NCI-H2171 treated with DMSO at 0.1 percent for 48 hours (cell line): Measurements from ENCODE around the gene HDAC8.
"Not testable (repeated sequence)": the region's sequence is repeated elsewhere in the genome, so short reads cannot be mapped to it uniquely, and the experiment has no call there.

Source experiments
- DNase-seq: peaks from one replicate; lab custom pipeline; 2025; lab: John Stamatoyannopoulos, UW

Gene HDAC8

DNA sequence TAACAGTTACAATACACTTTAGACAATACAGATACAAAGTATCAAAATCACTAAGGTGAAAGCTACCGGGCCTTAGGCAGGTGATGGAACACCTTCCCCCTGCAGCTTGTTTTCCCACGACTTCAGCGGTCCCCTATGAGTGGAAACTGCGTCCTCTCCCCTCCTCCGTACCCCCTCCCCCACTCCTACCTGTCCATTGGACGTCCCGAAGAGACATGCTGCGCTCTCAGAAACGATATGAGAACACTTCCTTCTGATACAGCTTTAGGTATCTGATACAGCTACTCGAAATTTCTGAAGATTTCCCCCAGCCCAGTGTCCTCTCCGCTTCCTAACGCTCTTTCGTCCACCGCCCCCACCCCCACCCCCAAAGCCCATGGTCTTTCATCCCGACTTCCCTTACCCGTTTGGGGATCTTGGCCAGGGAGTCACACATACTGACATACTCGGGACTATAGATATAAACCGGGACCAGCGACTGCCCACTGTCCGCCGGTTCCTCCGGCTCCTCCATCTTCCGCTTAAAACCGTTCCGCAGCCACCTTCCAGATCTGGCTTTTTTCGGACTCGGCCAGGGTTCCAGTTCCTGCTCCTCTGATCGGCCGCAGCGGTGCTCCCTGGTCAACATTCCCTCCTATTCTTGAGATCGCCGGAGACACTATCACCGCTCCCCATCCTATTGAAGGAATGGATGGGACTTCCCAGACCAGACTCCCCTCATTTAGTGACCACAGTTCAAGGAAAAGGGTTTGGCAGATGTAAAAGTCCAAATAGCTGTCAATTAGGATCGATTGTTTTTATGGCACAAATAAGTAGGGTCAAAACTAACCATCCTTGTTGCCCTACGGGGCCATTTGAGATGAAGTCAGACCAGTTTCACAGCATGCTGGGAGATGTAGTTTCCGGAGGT lies at the start of gene HDAC8:
Gene HDAC8 (minus strand): TSS at position 596 of the 910 bp plus-strand sequence. CDS start 82 bp downstream, at position 514.
- peak; percentile 83 for DNase-seq

DNA sequence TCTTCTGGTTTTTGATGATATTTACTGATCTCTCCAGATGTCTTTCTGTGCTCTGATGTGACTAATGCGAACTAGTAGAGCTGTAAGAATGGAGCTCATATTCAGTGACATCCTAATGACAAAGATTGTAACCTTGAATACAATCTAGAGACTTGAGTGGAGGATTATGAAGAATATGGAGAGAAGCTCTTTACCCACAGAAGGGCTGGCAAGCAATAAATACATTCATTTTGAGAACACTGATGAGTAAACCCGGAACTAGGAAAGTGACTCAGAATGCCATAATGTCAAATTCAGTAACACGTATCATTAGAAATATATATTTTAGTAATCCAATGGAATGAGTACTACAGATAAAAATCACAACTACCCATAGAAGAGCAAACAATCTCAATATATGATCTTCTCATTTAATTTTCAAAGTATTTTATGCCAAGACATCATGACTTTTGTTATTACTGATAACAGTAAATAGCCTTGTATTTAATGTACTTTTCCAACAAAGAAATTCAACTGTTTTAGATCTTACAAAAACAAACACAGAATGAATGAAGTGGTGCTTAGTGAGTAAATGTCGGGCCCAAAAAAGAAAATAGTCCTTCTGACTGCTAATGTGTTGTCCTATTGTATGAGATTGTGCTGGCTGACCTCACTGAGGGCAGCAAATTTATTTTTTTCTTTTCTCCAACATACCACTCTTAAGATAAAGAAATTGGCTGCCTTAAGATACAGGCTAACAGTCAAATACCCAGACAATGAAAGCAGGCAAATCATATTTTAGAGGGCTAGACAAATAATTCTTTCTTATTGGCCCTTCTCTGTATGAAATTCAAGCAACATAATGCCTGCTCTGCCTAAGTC lies 49.2 kb upstream of the HDAC8 start:
- no peak for DNase-seq

DNA sequence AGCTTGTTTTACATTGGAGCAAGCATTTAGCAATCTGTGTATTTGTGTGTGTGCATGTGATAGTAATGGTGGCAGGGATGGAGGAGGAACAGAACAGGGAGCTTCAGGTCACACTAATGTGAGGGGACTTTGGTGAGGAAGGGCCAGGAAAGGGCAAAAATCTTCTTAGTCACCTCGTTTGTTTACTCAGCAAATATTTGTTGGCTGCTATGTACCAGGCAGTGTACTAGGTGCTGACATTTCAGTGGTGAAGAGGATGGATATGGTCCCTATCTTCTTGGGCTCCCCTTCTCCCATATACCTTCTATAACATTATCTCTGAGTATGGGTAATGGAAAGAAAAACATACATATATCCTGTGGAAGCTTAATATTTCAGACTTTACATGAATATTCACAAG lies 48.5 kb upstream of the HDAC8 start:
- DNase-seq, result no peak

DNA sequence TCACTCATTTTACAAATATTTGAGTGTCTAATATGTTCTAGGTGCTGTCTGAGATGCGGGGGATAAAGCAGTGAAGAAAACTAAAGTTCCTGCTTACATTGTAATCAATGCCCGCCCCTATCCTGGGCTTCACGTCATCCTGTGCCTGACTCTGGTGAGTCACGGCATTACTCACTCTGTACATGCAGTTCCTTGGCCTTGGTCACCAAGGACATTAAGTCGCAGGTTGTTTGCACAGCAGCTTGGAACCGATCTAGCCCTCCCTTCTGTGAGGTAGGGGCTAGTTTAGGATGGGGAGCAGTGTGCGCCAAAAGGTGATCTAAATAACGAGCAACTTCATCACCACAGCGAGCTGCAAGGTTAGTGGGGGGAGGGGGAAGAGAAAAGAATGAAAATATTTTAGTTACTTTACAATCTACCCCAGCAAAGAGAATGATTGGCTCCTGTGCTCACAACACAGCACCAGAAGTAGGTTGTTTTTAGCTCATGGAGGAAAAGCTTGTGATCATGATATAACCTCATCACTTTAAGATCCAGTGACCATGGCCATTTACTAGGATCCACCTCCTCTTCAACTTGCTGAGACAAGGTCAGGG lies 48.0 kb upstream of the HDAC8 start:
- no peak for DNase-seq

DNA sequence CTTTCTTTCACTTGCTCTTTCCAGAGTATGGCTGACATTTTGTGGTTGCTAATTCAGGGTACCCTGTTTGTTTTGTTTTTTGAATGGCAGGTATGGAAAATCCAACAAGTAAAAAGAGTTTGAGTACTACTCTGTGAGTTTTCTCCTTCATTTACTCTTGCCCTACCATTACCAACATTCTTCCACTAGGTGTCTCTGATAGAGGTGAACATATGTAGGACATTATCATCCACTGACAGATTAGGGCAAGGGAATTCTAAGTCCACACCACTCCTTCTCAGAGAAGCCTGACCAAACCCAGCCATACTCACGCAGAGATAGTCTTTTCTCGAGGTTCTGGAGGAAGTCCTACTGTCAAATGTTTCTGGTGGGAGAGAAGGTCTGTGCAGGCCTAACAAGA lies 36.7 kb upstream of the HDAC8 start:
- no peak for DNase-seq

DNA sequence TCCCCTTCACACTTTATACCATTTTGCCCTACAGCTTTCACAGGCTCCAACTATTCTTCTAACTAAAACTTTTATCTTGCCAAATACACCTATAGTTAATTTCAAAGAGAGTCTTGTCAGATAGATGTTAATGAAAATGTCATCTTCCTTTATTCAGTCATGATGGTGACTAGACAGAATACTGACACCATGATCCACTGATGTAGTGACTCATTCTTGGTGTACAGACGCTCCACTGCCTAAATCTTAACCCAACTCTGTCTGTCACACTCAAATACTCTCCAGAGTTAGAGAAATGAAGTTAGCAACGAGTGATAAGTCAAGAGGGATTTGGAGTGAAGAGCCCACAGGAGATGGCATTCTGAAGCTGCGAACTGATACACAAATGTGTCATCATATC lies 32.1 kb upstream of the HDAC8 start:
- DNase-seq, result no peak

DNA sequence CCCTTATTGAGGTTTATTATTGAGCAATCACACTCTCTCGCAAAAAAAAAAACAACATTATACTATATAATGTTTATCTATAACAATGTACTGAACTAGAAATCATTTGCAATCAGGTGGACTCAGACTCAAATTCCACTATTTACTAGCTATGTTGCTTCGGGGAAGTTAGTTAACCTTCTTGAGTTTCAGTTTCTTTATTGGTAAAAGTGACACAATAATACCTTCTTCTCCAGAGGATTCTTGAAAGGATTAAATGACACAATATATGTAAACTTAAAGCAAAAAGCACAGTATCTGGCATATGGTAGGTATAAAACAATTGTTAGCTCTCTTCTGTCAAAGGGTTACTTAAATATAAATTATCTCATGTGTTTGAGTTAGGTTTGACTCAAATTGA lies 31.5 kb upstream of the HDAC8 start:
- no peak for DNase-seq

DNA sequence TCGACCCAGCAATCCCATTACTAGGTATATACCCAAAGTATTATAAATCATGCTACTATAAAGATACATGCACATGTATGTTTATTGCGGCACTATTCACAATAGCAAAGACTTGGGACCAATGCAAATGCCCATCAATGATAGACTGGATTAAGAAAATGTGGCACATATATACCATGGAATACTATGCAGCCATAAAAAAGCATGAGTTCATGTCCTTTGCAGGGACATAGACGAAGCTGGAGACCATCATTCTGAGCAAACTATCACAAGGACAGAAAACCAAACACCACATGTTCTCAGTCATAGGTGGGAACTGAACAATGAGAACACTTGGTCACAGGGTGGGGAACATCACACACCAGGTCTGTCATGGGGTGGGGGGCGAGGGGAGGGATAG lies 18.4 kb upstream of the HDAC8 start:
- not testable (repeated sequence) for DNase-seq

DNA sequence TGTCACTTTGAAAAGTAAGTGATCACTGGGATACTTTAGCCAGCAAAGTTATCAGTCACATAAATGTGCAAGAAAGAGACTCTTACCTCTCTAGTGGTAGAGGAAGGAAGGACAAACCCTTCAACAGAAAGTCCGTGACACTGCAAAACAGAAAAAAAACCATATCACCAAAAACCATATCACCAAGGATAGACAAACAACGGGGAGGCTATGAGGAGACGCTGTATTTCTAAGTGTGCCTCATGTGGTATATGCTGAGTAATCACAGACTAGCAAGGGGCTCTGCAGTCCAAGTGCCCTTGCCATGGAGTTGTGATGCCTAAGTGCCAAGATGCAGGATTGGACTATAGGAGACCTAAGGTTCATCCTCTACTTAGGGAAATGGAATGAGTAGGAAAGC lies 11.5 kb upstream of the HDAC8 start:
- no peak for DNase-seq

DNA sequence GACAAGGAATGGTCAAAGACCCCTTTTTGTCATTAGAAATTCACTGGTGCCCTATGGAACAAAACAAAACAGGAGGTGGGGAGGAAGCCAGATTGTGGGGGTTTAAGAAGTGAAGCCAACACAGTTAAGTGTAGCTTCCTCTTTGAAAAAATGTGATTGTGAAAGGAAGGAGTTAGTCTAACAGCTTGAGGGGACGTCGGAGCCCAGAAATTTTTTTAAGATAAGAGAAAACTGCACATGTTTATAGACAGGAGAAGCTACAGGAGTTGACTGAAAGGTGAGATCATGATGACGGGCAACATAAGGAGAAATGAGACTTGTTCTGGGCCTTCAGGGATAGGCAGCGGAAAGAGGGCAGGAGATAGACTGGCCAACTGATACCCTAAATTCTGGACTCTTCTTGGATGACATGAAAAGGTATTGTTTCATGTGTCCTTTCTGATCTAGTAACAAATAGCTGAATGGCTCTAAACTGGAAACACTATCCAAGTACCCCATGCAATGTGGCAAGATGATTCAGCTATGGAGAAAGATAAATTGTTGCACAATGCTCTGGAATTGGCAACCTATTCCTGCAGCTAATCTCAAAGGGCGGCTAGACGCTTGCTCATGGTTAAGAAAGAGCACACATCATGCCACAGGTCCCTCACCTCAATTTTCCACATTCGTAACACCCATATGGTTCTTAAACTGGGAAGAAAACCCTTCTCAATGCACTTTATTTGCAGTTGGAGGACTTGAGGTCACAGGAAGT lies 3.7 kb upstream of the HDAC8 start:
- DNase-seq, result no peak

DNA sequence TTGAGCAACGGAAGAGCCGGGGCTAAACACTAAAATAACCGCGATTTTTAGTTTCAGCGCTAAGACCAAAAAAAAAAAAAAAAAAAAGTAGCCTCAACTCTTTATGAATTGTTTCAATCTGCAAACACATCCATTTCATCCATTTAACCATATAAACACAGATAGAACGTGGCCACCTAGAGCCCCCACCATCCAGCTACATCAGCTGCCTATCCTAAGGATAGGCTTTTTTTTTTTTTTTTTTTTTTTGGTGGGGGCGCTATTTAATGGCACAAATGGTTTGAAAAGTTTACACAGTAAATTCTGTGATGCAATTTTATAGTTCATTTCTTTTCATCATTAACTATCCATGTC lies 492 bp upstream of the HDAC8 start:
- no peak for DNase-seq

DNA sequence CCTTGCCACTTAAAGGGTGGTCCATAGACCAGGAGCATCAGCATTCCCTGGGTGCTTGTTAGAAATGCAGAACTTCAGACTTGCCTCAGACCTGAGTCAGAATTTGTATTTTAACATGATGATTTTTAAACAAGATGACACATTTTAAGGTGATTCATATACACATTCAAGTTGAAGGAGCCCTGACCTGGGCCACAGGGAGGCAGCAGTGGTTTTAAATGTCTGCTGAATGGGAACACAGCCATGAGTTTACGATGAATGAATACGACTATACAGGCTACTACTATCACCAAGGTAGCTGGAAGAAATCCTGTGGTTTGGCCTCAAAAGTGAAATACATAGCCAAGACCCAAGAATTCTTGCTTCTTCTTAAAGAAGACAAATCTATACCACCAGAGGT lies 2.9 kb downstream of the HDAC8 start:
- no peak for DNase-seq

DNA sequence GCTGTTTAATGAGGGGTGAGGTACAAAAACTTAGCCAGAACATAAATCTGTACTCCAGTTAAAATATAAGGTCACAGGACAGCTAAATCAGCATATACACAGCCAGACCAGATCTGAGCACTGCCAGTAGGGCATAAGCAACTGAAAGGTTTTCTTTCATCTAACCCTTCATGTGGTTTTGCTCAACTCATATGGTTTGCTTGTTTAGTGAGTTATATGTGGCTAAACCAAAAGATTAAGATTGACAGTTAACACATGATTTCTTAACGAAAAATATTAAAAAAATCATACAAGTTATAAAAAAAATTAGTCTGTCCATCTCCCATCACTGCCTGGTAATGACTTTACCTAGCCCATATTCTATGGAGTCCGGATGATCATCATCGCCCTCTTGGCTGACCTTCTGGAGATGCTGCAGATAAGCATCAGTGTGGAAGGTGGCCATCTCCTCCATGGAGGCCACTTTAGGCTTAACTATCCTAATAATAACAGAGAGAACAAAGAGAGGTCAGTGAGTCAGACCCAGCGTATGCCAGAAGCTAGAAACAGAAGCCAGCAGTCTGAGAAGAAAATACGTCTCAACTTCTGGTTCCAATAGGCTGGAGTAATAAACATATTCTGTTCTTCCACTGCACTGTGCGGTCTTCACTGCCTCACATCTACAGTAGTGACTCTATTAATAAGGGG lies 4.1 kb downstream of the HDAC8 start:
- DNase-seq, result no peak

DNA sequence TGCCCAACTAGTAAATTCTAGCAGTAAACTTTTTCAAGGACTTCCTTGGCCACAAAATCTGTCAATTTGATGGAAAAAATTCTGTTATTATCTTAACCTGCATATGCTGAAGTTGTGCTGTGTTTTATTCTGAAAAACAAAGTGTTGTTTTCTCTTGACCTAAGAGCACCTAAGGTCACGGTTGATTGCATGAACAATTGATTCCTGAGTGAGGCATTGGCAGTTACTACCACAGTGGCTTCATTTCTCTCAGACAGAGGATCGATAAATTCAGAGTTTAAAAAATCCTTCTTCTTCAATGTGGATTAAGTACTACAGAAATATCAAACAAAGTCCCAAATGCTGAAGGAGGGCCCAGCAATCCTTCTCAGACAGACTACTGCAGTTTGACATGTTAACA lies 6.2 kb downstream of the HDAC8 start:
- no peak for DNase-seq

DNA sequence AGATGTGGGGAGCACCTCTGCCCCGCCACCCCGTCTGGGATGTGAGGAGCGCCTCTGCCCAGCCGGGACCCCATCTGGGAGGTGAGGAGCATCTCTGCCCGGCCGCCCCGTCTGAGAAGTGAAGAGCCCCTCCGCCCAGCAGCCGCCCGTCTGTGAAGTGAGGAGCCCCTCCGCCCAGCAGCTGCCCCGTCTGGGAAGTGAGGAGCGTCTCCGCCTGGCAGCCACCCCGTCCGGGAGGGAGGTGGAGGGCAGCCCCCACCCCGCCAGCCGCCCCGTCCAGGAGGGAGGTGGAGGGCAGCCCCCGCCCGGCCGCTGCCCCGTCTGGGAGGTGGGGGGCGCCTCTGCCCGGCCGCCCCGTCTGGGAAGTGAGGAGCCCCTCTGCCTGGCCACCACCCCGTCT lies 13.0 kb downstream of the HDAC8 start:
- not testable (repeated sequence) for DNase-seq

DNA sequence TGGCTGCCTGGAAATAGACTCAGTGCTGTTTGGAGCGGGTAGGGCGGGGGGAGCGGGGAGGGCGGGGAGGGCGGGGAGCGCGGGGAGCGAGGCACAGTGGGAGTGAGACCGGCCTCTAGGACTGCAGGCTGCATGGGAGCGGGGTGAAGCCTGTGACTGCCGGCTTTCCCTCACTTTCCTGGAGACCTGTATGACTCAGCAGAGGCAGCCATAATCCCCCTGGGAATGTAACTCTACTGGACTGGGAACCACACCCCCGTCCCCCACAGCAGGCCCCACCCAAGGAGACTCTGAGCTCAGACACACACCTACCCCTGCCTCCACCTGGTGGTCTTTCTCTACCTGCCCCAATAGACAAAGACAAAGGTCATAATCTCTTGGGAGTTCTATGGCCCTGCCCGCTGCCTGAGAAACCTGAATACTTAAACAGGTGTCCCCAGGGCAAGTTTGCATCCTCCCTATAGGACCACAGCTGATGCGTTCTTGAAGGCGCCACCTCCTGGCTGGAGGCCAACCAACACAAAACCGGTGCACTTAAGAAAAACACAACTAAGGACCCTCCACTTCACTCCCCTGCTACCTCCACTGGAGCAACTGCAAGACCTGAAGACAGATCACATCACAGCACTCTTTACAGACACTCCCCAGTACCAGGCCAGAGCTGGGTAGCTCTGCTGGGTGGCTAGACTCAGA lies 18.0 kb downstream of the HDAC8 start:
- DNase-seq, result peak; percentile 82

DNA sequence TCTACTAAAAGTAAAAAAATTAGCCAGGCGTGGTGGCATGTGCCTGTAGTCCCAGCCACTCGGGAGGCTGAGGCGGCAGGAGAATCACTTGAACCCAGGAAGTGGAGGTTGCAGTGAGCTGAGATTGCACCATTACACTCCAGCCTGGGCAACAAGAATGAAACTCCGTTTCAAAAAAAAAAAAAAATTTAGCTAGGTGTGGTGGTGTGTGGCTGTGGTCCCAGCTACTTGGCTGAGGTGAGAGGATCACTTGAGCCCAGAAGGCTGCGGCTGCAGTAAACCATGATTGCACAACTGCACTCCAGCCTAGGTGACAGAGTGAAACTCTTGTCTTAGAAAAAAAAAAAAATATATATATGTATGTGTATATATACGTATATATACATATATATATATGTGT lies 20.2 kb downstream of the HDAC8 start:
- DNase-seq, result not testable (repeated sequence)

DNA sequence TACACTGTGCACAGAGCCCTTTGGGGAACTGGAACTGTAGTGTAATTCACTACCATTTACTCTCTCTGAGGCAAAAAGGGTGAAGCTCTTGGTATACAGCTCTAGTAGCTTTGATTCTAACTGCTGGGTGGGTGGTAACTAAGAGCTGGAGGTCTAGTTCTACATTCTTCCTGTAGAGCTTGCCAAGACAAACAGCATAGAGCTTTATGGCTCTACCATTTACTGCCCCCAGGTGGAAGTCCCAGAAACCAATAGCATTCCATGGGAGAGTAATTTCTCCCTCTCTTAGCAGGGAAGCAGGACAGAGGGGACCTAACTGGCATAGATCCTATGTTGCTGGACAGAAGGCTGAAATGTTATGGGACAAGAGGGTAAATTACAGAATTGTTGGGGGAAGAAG lies 26.7 kb downstream of the HDAC8 start:
- no peak for DNase-seq

DNA sequence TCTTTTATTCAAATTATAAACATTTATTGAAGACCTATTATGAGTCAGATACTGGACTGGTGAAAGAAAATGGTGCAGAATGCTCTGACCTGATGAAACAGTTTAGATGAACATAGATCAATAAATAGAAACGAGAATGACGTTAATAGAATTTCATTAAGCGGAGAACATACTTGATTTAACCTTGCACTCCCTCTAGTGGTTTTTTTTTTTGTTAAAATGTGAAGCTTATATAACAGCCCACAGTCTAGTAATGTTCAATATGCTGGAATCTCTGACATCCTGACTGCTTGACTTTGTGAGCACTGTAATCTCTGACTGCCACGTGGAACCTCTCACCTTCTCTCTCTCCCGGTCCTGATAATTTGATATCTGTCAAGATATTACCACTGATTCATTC lies 32.3 kb downstream of the HDAC8 start:
- peak; percentile 53 for DNase-seq

DNA sequence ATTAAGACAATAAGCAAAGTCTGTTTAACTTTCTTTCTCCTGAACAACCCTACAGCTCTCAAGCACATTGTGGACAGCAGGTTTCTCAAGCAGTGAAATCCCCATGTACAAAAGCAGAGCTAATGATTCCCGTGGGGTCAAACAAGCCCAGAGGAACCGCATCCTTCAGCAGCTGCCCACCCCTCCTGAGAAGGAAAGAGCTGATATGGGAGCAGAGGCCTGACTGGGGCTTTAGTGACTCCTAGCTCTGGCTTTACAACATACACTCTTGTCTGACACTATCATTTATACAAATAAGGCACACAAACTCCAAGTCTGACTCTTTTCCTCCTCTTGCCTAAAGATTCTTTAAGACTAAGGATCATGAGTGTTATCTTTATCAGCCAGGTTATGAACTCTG lies 32.8 kb downstream of the HDAC8 start:
- peak; percentile 5 for DNase-seq

DNA sequence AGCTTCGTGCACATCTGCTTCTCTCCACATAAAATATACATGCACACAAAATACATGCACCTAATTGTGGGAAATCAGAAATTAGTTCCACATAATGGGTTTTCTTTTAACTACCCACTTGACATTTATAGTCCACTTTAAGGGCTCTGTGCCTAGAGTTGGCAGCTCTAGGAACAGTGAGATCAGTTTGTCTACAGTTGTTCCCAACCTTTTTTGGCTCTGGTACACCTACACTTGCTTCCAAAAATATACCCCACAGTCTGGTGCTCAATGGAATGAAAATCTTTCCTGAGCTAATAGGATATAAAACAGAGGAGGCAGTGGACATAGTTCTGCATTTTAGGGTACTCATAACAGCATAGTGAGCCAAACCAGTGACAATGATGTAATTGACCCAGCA lies 36.1 kb downstream of the HDAC8 start:
- DNase-seq, result no peak
